Right lobe of liver (tissue), 4 donors: ENCODE measurements around the gene RASSF7.

Experiments
- CTCF ChIP-seq, 4 donors: fragments of 200-600 bp in 3 of 4; fragments of 450-650 bp in 1 of 4; IDR thresholded peaks; one replicate each; pipeline versions ENCODE4 v1.5.1 to v1.8.0; 2016 to 2022; ENCODE audit warnings: antibody characterized with exemption in 4 of 4, mild to moderate bottlenecking in 2 of 4
- POLR2A ChIP-seq: fragments of 450-650 bp; IDR thresholded peaks from one replicate; pipeline ENCODE4 v1.6.1; 2017; ENCODE audit warnings: antibody characterized with exemption, mild to moderate bottlenecking
- donor health status: DM: no; HTN: no; CAD: no.
- donor health status: DM: no; HTN: no; CAD: no.
- donor health status: DM: no; HTN: yes; CAD: no.

- TF ChIP-seq CTCF (IDR thresholded peaks at IDR 0.05) = no peak
- TF ChIP-seq POLR2A = no peak
Observed at GRCh38 chr11:548700-549603, 11.8 kb upstream of the RASSF7 start.
